Neutrophil (primary cell): Measurements from ENCODE around the gene SHF.
A peak's percentile ranks its signal among the peaks of the same experiment; 100 is the strongest.
"Not testable (repeated sequence)": the region's sequence is repeated elsewhere in the genome, so short reads cannot be mapped to it uniquely, and the experiment has no call there.

Source experiments
- H3K27ac ChIP-seq: fragments of 200-600 bp; sonication (generic); 2 replicates; pipeline ENCODE4 v1.5.1; 2016; ENCODE audit warnings: mild to moderate bottlenecking, moderate library complexity
- H3K27me3 ChIP-seq: fragments of 200-600 bp; sonication (generic); 2 replicates; pipeline ENCODE4 v1.6.0; 2016; ENCODE audit warnings: mild to moderate bottlenecking
- H3K36me3 ChIP-seq: fragments of 200-600 bp; sonication (generic); 2 replicates; pipeline ENCODE4 v1.5.1; 2017
- H3K4me1 ChIP-seq, 2 experiments: fragments of 200-600 bp in 1 of 2; sonication (generic) in 1 of 2; 1 replicate in 1 of 2; 2 replicates in 1 of 2; pipeline versions ENCODE4 v1.5.1 to v1.6.1; 2013 to 2016; ENCODE audit warnings: low read depth in 1 of 2, low read length in 1 of 2, mild to moderate bottlenecking in 1 of 2, moderate library complexity in 1 of 2; ENCODE audit not compliant: control insufficient read depth in 1 of 2, insufficient read depth in 1 of 2
- H3K4me3 ChIP-seq, 2 experiments: fragments of 200-600 bp in 1 of 2; sonication (generic) in 1 of 2; 1 replicate in 1 of 2; 2 replicates in 1 of 2; pipeline ENCODE4 v1.5.1; 2013 to 2016; ENCODE audit warnings: low read depth in 1 of 2, low read length in 1 of 2, mild to moderate bottlenecking in 1 of 2, moderate library complexity in 1 of 2
- H3K9me3 ChIP-seq: fragments of 200-600 bp; sonication (generic); 2 replicates; pipeline ENCODE4 v1.5.1; 2016
- TF ChIP-seq, protein P1 (sequence below): fragments of 200-600 bp; sonication (generic); IDR thresholded peaks from 2 replicates; pipeline ENCODE4 v1.5.1; 2016; ENCODE audit warnings: antibody characterized with exemption

Gene SHF, protein sequence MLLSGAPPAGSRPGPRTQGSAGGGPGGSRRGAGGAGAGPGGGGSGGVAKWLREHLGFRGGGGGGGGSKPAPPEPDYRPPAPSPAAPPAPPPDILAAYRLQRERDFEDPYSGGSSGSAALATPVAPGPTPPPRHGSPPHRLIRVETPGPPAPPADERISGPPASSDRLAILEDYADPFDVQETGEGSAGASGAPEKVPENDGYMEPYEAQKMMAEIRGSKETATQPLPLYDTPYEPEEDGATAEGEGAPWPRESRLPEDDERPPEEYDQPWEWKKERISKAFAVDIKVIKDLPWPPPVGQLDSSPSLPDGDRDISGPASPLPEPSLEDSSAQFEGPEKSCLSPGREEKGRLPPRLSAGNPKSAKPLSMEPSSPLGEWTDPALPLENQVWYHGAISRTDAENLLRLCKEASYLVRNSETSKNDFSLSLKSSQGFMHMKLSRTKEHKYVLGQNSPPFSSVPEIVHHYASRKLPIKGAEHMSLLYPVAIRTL

DNA sequence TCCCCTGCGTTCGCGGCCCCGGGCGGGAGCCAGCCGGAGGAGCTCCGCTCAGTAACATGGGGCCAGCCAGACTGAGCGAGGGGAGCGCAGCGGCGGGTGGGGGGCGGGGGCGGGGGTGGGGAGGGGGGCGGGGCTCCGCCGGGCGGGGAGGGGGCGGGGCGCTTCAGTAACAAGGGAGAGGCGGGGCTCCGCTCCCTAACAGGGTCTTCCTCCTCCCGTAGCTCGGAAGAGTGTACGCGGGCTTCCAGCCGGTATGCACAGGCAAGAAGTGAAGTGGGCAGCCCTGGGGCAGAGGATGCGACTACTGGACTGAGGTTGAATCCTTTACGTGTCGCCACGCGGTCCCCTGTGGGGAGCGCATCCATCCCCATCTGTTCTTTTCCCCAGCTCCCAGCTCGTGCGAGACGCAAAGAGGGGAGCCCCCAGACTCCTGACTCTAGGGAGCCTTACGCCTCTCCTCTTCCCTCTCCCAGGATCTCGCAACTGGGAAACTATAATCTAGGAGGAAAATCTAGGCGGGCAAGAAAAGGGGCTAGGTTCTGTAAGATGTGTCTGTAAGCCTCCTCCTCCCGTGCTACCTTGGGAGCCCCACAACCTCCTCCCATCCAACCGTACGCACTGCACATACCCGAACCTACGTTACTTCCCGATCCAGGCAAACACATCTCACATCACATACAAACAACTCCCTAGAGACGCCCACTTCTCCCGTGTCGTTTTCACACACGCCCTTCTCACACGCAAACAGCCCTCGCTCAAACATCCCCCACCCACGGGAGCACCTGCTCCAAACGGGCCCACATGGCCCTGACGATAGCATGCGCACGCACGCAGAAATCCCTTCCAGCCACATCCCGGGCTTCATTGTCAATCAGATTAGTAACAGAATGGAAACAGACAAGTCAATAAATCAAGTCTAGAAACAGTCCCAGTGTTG lies at the start of gene SHF:
Gene SHF, minus strand, starts transcription at position 73 of the 937 bp plus-strand sequence. Its CDS starts 15 bp downstream, at position 58.
- no peaks in the 10 kb centered on the region for H3K9me3 ChIP-seq
- H3K27ac ChIP-seq = no peak within 1 kb of the TSS
- peak within 1 kb of the TSS in 1 of 2 experiments; percentile 19 for H3K4me3 ChIP-seq
- TF ChIP-seq, protein P1, sequence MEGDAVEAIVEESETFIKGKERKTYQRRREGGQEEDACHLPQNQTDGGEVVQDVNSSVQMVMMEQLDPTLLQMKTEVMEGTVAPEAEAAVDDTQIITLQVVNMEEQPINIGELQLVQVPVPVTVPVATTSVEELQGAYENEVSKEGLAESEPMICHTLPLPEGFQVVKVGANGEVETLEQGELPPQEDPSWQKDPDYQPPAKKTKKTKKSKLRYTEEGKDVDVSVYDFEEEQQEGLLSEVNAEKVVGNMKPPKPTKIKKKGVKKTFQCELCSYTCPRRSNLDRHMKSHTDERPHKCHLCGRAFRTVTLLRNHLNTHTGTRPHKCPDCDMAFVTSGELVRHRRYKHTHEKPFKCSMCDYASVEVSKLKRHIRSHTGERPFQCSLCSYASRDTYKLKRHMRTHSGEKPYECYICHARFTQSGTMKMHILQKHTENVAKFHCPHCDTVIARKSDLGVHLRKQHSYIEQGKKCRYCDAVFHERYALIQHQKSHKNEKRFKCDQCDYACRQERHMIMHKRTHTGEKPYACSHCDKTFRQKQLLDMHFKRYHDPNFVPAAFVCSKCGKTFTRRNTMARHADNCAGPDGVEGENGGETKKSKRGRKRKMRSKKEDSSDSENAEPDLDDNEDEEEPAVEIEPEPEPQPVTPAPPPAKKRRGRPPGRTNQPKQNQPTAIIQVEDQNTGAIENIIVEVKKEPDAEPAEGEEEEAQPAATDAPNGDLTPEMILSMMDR = no peak
- H3K4me1 ChIP-seq = peaks cover 3 to 12% of the 10 kb centered on the region in 2 experiments
- H3K36me3 ChIP-seq = no peaks in the 10 kb centered on the region
- peaks cover 61% of the 10 kb centered on the region for H3K27me3 ChIP-seq

DNA sequence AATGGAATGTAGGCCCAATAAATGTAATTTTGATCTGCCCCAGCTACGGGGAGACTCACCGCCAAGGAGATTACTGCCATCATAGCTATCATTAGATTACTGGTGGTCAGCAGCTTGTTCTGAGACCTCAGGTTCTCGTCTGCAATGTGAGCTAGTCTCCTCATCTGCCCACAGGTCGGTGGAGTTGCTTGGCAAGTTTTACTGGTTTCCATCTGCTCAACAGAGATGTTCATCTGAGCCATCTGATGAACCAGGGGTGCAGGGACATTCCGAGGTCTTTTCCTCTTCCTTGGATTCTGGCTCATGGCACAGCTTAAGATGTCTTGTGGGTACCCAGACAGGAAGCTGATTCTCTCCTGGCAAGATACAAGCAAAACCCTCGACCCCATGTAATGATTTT lies 49.0 kb upstream of the SHF start:
- H3K27ac ChIP-seq, H3K4me1 ChIP-seq, H3K36me3 ChIP-seq, H3K27me3 ChIP-seq, H3K4me3 ChIP-seq: not testable (repeated sequence)
- peaks cover 10% of the 10 kb centered on the region for H3K9me3 ChIP-seq

DNA sequence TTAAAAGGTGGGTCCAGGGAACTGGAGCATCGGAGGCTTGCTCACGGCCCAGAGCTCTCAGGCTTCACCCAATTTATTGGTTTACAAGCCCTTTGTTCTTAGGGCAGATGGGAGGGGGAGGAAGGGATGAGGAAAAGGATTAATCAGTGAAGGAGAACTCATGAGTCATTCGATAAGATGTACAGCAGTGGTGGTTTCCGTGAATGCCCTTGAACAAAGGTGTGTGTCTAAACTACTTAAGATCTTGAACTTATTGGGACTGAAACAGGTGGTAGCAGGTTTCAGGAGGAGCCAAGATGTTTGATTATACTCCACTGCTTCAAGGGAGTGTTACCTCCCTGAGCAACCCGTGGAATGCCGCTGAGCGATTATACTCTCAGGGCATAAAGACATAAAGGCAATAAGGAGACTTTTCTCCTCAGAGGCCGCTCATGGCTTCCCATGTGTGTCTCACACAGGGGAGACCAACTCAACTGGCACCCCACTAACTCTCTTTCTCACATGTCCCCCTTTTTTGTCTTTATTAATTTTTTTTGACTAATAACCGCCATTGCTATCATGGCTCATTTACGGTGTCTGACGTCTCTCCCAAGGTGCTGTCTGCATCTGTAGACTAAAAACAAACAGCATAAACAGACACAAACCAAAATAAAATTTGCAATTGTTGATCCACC lies 46.9 kb upstream of the SHF start:
- no peaks in the 10 kb centered on the region for H3K36me3 ChIP-seq
- H3K9me3 ChIP-seq = no peaks in the 10 kb centered on the region
- no peaks in the 10 kb centered on the region for H3K27me3 ChIP-seq
- no peak overlapping the region for H3K4me3 ChIP-seq
- no peak overlapping the region for H3K27ac ChIP-seq
- H3K4me1 ChIP-seq = no peaks in the 10 kb centered on the region
- TF ChIP-seq, protein P1 = no peak

DNA sequence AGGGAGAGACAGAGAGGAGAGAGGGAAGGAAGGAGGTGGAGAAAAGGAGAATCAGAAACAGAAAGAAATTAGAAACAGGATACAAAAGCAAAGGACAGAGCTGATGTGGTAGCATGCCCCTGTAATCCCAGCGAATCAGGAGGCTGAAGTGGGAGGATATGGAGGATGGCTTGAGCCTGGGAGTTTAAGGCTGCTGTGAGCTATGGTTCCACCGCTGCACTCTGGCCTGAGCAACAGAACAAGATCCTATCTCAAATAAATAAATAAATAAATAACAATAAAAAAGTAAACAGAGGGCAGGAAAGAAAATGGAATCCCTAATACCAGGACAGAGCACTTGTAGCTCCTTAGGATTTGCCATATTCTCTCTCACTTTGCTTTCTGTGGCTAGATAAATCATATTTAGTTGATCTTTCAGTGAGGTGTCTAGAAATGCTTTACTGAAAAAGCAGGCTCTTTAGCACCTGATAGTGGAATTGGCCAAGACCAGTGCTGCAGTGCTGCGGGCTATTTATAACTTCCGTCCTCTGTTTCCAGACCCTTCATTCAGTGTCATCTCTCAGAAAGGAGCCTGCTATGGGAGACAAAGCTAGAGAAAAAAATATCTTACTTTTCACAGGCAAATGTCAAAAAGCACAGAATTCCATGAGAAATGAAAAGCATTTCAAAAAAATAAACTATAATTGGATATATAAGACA lies 44.2 kb upstream of the SHF start:
- Histone ChIP-seq H3K27ac (no peak overlapping the region), H3K9me3 (no peaks in the 10 kb centered on the region), H3K27me3 (no peaks in the 10 kb centered on the region), H3K4me3 (no peak overlapping the region), H3K4me1 (no peaks in the 10 kb centered on the region), H3K36me3 (no peaks in the 10 kb centered on the region)
- TF ChIP-seq, protein P1 = no peak

DNA sequence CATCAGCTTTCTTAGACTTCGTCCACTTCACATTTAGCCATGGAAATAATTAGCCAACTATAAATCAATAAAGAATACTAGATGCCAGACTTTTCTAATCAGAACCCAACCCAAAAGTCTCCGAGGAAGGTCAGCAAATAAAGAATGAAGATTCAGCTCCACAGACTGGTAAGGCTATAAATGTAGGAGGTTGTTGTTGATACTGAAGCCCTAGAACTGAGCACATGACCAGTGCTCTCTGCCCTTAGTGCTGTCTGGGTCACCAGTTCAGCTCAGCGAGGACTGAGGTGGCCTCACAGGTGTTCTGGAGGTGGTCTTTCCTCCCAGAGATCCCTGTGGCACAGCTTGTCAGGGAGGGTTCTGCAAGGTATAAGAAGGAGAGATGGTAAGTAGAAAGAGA lies 43.4 kb upstream of the SHF start:
- no peak overlapping the region for H3K27ac ChIP-seq
- H3K4me1 ChIP-seq = no peaks in the 10 kb centered on the region
- no peaks in the 10 kb centered on the region for H3K36me3 ChIP-seq
- no peak overlapping the region for H3K4me3 ChIP-seq
- no peaks in the 10 kb centered on the region for H3K9me3 ChIP-seq
- TF ChIP-seq, protein P1 = no peak
- H3K27me3 ChIP-seq = no peaks in the 10 kb centered on the region
